ENCODE measurements around the gene ADAM22. TPM values are rescaled to one million over a fixed set of nuclear protein-coding genes. Genes with fewer than 3 reads are reported as not detected.
A peak's percentile ranks its signal among the peaks of the same experiment; 100 is the strongest.

The ADAM22 gene
- total RNA-seq, 1 experiment from 2014 or later, result 10.0 TPM

DNA sequence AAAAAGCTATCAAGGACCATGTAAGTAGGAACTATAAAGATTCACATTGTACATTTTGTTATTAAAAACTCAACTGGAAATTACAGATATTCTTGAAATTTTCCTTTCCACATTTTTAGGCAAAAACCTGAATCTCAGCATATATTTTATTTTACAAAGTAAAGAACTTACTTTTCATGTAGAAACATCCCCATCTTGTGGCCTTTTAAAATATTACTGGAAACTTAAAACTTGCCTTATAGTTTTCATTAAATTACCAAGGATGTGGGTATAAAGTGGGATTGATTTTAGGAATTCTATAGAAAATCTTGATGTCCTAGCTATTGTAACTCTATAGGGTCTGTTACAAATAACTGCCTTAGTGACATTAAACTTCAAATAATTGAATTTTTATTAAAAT is 47.2 kb upstream of the ADAM22 start:
- Histone ChIP-seq H3K27me3 (ENCODE audit: insufficient read depth, low read length) (no peaks in the 10 kb centered on the region), H3K4me2 (ENCODE audit: low read length) (no peak overlapping the region), H3K4me1 (ENCODE audit: control insufficient read depth in 1 of 2, insufficient read depth in 2 of 2, low read length in 2 of 2) (no peaks in the 10 kb centered on the region), H3K9me2 (ENCODE audit: insufficient read depth) (no peaks in the 10 kb centered on the region), H3K79me2 (ENCODE audit: insufficient read depth, low read length) (peaks cover 97% of the 10 kb centered on the region), H3K36me3 (ENCODE audit: control insufficient read depth in 1 of 2, insufficient read depth in 2 of 2, low read length in 2 of 2) (peaks cover 29 to 43% of the 10 kb centered on the region in 2 experiments), H3K27ac (ENCODE audit: low read depth, low read length) (no peak overlapping the region), H3K9me3 (ENCODE audit: control insufficient read depth in 1 of 2, insufficient read depth in 1 of 2, low read depth in 1 of 2, low read length in 2 of 2) (no peaks in the 10 kb centered on the region), H4K20me1 (ENCODE audit: insufficient read depth) (peaks cover 4% of the 10 kb centered on the region; the same call in 1 of the 2 replicates), H2AFZ (ENCODE audit: low read depth, low read length, poor library complexity, severe bottlenecking) (no peak overlapping the region), H3K4me3 (replicated peaks in 1 of 2; ENCODE audit: low read depth in 1 of 2, low read length in 2 of 2) (no peak overlapping the region), H3K9ac (ENCODE audit: low read length) (no peak overlapping the region)
- ChIA-PET CTCF (interaction anchor here (0.7 to 1.9 kb wide), 7 partner anchors 47 to 381 kb away, joined by 3 to 21 read pairs (median 4); partner anchors contain the start of gene ADAM22), RAD21 (ENCODE audit: low non-redundant PET in 1 of 2, low total read pairs in 2 of 2, uncharacterized antibody in 2 of 2, unreplicated experiment in 2 of 2) (interaction anchor here in 1 of 2 experiments (0.7 kb wide), 1 partner anchor 380 kb away, joined by 3 read pairs; no protein-coding TSS in a partner anchor), POLR2A (no interaction called here)
- no peak for TF ChIP-seq ELF1 (IDR thresholded peaks at IDR 0.05; ENCODE audit: borderline replicate concordance, low read depth)
- peak; percentile 68 for TF ChIP-seq RAD21 (IDR thresholded peaks at IDR 0.05; ENCODE audit: low read depth)
- TF ChIP-seq, protein P1, sequence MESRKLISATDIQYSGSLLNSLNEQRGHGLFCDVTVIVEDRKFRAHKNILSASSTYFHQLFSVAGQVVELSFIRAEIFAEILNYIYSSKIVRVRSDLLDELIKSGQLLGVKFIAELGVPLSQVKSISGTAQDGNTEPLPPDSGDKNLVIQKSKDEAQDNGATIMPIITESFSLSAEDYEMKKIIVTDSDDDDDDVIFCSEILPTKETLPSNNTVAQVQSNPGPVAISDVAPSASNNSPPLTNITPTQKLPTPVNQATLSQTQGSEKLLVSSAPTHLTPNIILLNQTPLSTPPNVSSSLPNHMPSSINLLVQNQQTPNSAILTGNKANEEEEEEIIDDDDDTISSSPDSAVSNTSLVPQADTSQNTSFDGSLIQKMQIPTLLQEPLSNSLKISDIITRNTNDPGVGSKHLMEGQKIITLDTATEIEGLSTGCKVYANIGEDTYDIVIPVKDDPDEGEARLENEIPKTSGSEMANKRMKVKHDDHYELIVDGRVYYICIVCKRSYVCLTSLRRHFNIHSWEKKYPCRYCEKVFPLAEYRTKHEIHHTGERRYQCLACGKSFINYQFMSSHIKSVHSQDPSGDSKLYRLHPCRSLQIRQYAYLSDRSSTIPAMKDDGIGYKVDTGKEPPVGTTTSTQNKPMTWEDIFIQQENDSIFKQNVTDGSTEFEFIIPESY (IDR thresholded peaks at IDR 0.05; ENCODE audit: extremely low read depth, insufficient replicate concordance, low read length), result no peak
- no peak for TF ChIP-seq SIN3A (IDR thresholded peaks at IDR 0.05; ENCODE audit: low read depth)
- TF ChIP-seq, protein P2, sequence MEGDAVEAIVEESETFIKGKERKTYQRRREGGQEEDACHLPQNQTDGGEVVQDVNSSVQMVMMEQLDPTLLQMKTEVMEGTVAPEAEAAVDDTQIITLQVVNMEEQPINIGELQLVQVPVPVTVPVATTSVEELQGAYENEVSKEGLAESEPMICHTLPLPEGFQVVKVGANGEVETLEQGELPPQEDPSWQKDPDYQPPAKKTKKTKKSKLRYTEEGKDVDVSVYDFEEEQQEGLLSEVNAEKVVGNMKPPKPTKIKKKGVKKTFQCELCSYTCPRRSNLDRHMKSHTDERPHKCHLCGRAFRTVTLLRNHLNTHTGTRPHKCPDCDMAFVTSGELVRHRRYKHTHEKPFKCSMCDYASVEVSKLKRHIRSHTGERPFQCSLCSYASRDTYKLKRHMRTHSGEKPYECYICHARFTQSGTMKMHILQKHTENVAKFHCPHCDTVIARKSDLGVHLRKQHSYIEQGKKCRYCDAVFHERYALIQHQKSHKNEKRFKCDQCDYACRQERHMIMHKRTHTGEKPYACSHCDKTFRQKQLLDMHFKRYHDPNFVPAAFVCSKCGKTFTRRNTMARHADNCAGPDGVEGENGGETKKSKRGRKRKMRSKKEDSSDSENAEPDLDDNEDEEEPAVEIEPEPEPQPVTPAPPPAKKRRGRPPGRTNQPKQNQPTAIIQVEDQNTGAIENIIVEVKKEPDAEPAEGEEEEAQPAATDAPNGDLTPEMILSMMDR (IDR thresholded peaks at IDR 0.05 in 2 of 3, conservative IDR thresholded peaks at IDR 0.05 in 1 of 3; ENCODE audit: borderline replicate concordance in 1 of 3, insufficient read depth in 1 of 3, low read depth in 2 of 3, low read length in 2 of 3), result peak in 2 of 3 experiments; percentile 37 to 53; a peak in 3 of 6 replicates
- TF ChIP-seq POLR2AphosphoS5 (IDR thresholded peaks at IDR 0.05; ENCODE audit: low read depth, low read length), result no peak
- TF ChIP-seq SRF (IDR thresholded peaks at IDR 0.05; ENCODE audit: low read depth), result no peak
- TF ChIP-seq POLR2A (IDR thresholded peaks at IDR 0.05; ENCODE audit: borderline replicate concordance, extremely low read depth, insufficient read depth, insufficient read length), result no peak
- TF ChIP-seq EGR1 (IDR thresholded peaks at IDR 0.05; ENCODE audit: low read depth), result no peak
- TF ChIP-seq TCF7L2 (IDR thresholded peaks at IDR 0.05; ENCODE audit: borderline replicate concordance, extremely low read depth, insufficient read depth, insufficient read length), result no peak
- no peak for TF ChIP-seq JUND (IDR thresholded peaks at IDR 0.05)
- no peak for TF ChIP-seq ZFX (IDR thresholded peaks at IDR 0.05)
- TF ChIP-seq SP1 (IDR thresholded peaks at IDR 0.05; ENCODE audit: low read depth), result no peak
- TF ChIP-seq, protein P3, sequence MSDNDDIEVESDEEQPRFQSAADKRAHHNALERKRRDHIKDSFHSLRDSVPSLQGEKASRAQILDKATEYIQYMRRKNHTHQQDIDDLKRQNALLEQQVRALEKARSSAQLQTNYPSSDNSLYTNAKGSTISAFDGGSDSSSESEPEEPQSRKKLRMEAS (IDR thresholded peaks at IDR 0.05), result no peak
- no peak for TF ChIP-seq CBX3 (IDR thresholded peaks at IDR 0.05; ENCODE audit: low read depth)
- no peak for TF ChIP-seq EZH2 (IDR thresholded peaks at IDR 0.05)
- BruUV-seq (replicated peaks), result no TSS peak
- ATAC-seq, result no peak
- peak; percentile 3 for DNase-seq (ENCODE audit: low read depth, low spot score)
- intact Hi-C loops (cut with micrococcal nuclease), result loop anchor here (1.0 to 5.0 kb wide), 4 partner anchors 89 to 575 kb away; no protein-coding TSS in a partner anchor
